HG02852 (cell line): ENCODE data around the gene PALD1.
"Not testable (repeated sequence)": the region's sequence is repeated elsewhere in the genome, so short reads cannot be mapped to it uniquely, and the experiment has no call there.

Source experiments
- ATAC-seq: cut with Tn5 transposase; IDR thresholded peaks from one replicate; pipeline ENCODE4 v1.9.1; 2021; ENCODE audit warnings: mild to moderate bottlenecking, moderate library complexity; ENCODE audit not compliant: unreplicated experiment

Gene PALD1

DNA sequence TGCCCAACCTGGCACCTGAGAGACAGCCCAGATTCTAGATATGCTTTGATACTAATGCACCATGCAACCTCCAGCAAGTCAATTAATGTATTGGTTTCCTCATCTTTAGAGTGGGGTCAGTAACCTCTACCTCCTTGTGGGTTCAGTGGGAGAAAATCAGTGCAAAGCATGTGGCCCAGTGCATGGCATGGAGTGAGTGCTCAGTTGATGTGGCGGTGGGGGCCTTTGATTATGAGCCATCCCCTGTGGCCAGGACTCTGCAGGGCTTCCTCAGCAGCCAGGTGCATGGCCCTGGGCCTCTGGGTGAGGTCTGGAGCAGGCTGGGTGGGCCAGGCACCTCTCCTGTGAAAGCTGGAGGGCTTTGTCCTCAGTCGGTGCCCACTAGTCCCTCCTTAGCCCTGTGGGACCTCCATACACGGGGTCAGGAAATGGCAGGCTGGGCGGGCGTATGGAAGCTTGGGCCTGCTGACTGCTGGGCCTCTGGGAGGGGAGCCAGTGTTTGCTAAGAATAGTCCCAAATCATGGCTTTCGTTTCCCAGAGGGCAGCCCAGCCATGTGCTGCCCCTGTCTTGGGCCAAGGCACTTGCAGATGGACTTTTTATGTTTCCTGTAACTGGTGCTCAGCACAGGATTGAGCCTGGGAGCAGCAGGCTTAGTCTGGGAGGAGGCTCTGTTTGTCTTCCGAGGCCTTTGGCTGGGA is 3.4 kb downstream of the PALD1 start:
- no peak for ATAC-seq

DNA sequence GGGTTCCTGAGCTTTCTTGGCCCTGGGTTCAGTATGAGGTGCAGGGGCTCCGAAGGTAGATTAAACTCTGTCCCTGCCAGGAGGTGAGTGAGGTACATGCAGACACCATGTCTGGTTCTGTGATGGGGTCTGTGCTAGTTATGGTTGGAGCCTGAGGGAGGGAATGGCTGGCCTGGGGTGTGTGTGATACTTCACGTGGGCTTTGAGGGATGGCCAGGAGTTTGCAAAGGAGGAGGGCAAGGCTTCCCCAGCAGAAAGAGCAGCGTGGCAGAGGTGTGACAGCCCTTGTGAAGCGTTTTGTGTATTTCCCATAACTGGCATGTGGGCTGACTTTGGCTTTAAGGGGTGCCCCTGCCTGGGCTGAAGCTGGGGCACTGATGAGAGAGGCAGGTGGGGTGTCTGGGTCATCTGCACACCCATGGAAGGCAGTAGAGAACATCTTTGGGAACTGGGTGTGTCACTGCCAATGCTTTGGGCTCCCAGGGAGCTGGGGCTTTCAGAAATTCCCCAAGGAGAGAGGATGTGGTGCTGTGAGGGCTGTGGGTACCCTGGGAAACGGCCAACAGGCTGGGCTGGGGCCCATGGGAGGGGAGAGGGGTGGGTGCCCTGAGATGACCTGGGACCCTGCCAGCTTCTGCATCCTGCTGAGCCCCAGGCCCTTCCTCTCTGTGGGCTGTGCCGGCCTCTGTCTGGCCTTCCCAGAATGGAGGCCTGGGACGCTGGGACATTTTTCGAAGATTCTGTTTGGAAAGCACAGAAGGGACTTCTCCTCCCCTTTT is 4.6 kb downstream of the PALD1 start:
- ATAC-seq: no peak

DNA sequence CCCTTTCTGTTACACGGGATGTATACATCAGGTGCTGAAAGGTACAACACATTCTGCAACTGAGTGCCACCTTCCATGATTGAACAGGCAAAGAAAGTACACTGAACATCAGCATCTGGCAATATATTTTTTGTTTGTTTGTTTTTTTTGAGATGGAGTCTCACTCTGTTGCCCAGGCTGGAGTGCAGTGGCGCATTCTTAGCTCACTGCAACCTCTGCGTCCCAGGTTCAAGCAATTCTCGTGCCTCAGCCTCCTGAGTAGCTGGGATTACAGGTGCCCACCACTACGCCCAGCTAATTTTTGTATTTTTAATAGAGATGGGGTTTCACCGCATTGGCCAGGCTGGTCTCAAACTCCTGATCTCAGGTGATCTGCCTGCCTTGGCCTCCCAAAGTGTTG is 5.3 kb downstream of the PALD1 start:
- ATAC-seq: not testable (repeated sequence)

DNA sequence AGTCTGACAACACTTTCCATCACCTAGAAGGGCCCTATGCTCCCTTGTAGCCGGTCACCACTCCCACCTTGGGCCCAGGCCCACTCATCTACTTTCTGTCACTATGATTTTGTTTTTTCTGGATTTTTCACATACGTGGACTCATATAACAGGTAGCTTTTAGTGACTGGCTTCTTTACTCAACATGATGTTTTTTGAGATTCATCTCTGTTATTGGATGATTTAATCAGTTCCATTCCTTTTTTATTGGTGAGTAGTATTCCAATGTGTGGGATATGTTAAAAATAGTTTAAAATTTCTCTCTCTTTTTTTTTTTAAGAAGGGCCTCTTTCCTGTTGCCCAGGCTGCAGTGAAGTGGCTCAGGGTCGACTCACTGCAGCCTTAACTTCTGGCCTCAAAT is 9.3 kb downstream of the PALD1 start:
- ATAC-seq: no peak

DNA sequence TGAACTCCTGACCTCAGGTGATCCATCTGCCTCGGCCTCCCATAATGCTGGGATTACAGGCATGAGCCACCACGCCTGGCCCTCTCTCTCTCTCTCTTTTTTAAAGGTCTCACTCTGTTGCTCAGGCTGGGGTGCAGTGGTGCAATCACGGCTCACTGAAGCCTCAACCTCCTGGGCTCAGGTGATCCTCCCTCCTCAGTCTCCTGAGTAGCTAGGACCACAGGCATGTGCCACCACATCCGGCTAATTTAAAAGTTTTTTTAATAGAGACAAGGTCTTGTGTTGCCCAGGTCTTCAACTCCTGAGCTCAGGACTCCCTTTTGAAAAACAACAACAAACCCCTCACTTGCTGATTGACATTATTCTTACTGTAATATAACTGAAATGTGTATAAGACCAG is 11.6 kb downstream of the PALD1 start:
- no peak for ATAC-seq

DNA sequence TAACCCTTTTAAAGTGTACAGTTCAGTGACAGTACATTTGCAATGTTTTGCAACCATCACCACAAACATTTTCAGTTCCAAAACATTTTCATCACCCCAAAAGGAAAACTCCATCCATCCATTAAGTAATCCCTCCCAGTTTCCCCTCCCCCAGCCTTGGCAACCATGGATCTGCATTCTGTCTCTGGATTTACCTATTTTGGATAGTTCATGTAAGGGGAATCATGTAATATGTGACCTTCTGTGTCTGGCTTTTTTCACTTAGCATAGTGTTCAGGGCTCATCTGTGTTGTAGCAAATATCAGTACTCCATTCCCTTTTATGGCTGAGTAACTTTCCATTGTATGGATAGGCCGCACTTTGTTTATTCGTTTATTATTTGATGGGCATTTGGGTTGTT is 13.0 kb downstream of the PALD1 start:
- ATAC-seq: no peak

DNA sequence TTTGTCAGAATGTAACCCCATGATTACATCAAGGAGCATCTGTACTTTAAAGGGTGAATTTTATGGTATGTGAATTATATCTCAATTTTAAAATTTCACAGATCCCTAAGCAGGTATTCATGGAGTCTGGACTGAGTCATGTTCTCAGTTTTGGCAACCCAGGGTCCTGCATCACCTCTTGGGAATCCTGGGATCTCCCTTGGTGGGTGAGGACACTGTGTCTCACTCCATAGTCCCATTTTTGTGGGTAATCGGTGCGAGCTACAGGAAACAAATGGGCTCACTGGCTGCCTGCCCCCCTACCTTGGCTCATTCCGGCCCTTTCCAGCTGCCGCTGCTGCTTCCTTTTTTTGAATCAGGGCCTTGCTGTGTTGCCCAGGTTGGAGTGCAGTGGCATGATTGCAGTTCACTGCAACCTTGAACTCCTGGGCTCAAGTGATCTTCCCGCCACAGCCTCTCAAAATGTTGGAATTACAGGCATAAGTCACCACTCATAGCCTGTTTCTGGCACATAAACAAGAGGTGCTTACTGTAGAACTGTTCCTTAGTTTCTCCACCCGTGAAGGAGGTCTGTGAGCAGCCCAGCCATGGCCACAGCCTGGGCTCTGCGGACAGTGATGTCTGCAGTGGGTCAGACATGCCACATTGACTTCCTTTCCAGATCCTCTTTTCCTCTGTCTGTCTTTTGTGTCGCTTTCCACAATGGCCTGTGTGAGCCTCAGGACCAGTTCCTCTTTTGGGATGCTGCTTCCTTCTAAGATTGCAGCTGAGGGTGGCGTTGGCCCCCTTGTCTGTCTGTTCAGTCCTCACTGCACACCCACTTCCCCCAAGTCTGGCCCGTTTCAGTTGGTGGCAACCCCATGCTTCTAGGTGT is 14.5 kb downstream of the PALD1 start:
- ATAC-seq: peak; percentile 26

DNA sequence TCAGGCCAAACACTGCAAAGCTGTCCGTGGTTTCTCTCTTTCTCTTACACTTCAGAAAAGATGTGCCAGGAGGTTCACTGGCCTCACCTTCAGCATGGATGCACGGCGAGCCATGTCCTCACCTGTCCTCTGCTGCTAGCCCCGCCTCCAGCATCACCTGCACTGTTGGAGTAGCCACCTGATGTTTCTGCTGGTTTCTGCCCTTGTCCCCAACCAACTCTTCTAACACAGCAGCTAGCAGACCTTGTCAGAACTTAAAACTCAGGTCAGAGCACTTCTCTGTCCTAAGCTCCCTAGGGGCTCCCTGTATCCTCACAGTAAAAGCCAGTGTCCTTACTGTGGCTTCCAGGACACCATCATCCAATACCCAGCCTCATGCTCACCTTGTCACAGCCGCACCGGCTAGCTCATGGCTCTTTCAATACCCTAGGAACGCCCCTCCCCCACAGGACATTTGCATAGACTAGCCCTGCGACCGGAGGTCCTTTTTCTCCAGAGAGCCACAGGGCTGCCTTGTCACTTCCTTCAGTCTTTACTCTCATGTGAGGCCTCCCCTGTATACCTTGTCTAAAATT is 15.2 kb downstream of the PALD1 start:
- ATAC-seq: peak; percentile 78

DNA sequence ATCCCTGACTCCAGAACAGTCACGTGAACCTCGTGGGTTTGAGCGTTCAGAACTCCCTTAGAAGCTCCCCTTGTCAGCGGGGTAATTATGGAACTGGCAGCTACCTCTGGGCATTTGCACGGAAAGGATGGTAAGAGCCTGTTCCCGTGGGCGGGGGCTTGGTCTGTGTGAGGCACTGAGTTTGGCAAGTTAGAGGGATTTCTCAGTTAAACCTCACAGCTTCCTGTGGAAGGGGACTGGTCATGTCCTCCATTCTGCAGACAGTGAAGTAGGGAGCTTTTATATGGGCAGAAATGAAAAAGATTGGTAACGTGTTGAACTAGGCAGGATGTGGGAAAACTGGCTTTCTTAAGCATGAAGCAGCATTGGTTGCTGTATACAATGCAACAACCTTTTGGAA is 16.0 kb downstream of the PALD1 start:
- ATAC-seq: peak; percentile 20

DNA sequence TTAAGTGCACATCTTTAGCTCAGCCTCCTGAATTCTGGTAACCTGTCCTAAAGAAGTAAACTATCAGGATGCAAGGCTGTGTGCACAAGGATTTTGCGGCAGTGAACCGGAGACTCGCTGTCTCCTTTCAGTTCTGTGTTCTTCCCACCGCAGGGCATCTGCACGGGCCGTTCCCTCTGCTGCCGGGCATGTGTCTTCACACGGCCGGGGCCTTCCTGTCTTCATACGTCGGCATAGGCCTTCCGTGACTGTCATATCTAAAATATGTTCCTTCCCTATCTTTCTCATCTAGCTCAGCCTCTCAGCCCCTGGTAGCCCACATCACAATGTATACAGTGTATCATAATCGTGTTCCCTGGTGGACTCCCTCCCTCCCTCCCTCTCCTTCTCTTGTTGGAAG is 16.4 kb downstream of the PALD1 start:
- no peak for ATAC-seq

DNA sequence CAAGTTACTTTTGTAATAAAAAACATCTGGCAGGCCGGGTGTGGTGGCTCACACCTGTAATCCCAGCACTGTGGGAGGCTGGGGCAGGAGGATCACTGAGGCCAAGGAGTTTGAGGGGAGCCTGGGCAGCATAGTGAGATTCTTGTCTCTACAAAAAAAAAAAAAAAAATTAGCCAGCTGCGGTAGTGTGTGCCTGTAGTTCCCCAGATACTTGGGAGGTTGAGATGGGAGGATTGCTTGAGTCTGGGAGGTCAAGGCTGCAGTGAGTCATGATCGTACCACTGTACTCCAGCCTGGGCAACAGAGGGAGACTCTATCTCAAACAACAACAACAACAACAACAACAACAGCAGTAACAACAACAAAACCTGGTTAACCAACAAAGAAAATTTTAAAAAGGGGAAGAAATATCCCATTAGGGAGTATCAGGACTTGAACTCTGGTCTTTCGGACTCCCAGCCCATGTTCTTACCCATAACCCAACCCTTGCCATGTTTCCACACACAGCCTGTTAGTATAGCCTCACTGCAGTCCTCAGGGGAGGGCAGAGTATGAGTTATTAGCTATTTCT is 17.2 kb downstream of the PALD1 start:
- no peak for ATAC-seq

DNA sequence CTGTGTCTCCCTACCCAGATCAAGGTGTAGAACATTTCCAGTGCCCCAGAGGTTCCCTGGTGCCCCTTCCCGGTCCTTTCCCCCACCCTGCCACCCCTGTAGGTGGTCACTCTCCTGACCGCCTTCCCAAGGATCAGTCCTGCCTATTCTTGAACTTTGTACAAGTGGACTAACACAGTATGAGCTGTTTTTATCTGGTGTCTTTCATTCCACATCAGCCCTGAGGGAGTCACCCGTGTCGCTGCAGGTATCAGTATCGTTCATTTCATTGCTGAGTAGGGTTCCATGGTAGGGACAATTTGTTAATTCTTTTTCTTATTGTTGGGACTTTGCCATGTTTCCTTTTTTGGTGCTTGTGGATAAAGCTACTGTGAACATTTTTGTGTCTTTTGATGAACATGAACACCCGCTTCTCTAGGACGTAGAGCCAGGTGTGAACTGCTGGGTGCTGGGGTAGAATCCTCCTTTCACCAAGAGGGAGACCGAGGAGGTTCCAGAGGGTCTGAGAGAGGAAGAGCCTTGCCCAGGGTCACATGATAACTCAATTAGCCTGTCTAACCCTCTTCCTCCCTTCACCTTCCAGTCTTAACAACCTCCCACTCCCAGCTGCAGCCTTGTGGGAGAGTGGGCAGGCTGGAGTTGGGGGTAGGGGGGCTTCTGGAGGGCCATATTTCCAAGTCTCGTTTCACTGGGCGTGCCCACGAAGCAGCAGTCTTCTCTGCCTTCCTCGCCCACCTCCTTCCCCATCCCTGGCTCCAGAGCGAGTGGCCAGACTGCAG is 18.0 kb downstream of the PALD1 start:
- ATAC-seq: no peak

DNA sequence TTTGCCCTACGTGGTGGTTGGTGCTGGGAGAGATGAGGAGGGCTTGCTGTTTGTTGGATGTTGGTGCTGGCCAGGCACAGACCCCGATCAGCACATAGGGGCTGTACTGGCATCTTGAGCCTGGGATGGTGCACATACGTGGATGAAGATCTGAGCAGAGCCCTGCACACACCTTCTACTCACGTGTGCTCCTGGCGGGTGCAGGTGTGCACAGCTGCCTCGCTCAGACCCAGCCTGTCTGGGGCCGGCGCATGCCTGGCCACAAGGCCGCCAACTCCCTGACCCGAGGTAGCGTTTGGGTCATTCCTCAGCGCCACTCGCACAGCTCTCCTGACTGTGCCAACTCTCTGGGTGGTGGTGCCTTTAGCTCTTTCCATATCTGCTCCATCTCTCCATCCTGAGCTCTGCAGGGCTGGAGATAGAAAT is 18.6 kb downstream of the PALD1 start:
- ATAC-seq: no peak

DNA sequence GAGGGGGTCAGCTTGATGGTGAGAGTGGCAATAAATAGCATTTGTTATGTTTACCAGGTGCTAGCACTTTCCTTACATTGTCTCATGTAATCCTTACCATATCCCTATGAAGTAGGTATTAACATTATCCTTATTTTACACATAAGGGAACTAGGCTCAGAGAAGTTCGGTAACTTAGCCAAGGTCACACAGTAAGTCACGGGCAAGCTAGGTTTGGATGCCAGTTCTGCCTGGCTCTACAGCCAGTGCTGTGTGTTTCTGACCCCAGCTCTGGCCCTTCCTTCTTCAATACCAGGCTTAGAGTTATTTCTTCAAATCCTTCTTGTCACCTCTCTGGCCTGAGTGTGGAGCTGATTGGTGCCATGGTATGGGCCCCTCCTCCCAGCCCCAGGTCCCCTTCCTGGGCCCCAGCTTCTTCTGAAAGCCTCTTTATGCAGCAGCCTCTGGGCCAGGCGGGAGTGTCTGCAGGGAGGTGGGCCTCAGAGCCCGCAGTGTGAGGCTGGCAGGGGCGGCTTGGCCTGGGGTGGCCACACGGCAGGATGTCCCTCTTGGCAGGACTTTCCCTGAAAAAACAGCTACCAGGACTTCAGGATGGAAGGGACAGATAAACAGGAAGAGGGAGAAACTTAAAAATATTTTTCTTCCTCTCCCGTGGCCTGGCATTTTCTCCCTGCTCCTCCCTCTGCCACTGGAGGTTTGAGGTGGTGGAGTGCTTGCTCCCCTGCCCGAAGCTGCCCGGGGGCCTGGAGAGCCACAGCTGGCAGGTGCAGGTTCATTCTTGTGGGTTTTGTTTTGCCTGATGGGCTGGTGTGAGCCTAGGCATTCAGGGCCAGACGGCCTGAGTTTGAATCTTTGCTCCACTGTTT is 20.6 kb downstream of the PALD1 start:
- no peak for ATAC-seq

DNA sequence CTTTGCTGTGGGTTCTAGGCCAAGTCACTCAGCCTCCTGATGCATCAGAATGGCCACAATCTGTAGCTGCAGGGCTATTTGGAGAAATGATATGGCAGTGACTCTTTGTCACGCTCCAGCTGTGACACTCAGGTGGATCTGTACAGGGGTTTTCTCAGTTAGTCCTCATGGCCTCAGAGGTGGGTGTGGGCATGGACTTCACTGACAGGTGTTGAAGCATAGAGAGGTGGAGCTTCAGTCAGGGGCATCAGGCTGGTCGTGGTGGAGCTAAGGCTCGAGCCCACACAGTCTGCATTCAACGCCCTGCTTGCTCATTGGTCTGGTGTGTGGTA is 21.2 kb downstream of the PALD1 start:
- no peak for ATAC-seq

DNA sequence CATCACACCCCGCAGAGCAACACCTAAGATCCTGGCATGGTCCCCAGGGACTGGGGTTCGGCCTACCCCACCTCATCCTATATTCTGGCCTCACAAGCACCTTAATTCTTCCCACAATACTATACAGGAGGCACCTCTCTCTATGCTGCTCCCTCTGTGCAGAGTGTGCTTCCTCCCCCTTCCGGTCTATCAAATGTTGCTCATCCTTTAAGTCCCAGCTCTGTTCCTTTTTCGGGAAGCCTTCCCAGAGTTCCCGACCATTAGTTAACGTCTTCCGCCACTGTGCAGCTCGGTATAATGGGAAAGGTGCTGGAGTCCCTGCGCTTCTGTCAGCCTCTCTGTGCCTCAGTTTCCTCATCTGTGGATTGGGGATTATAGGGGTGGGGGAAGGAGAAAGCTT is 21.8 kb downstream of the PALD1 start:
- ATAC-seq: no peak

DNA sequence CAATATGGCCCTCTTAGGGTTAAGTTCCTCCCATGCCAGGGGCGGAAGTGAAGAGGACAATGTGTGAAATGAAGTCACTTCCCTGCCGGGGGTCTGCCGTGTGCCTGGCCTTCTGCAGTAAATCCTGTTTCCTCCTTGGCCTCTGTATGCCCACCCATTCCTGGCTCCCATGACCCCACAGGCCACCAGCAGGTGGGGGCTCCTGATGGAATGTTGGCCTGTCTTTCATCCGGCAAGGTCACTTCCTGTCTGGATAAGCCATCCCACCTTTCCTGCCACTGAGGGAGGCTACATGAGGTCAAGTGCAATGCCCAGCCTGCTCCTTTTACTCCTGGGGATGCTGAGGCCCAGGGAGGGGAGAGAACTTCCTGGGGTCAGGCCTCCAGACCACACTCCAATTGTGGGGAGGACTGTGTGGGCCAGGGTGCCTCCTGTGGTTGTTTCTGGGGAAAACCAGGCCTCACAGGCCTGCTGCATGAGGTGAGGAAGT is 22.3 kb downstream of the PALD1 start:
- ATAC-seq: no peak

DNA sequence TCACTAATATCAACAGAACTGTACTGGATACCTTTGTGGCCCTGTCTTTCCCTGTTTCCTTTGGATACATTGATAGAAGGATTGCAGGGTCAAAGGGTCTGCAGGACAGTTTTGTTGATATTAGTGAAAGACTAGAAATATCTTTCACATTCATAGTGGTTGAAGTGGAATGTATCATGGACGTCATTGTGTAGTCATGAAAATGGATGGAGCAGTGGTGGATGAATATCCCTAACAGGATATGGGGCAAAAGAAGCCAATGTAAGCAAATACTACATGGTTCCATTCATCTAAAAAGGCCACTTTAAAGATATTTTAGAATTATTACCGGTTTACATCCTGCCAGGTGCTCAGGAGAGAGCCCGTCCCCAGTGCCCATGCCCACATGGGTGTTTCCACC is 23.8 kb downstream of the PALD1 start:
- no peak for ATAC-seq

DNA sequence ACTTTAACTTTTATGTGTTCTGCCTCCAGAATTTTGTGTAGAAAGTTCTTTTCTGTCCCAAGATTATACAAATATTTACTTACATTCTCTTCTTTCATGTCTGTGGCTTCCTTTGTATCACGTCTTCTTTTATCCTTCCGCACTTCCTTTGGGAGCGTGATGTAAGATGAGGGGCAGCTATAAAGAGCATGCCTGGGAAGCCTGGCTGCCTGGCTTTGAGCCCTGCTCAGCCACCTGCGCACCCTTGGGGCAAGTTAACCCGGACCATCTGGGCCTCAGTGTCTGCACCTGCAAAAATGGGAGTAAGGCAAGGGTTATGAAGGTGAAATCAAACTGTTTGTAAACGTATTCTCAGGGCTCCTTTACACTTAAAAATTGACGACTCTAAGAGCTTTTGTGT is 25.2 kb downstream of the PALD1 start:
- ATAC-seq: no peak
